ENCODE measurements around the gene TIMM44. TPM values are rescaled to one million over a fixed set of nuclear protein-coding genes. Genes with fewer than 3 reads are reported as not detected.

TIMM44 gene
- total and polyA plus RNA-seq, 10 of the 15 experiments (the other 5 are each of a cell fraction or from before 2014, with no cell fraction given) = 6.6 to 90.7 (median 57.6) TPM

DNA sequence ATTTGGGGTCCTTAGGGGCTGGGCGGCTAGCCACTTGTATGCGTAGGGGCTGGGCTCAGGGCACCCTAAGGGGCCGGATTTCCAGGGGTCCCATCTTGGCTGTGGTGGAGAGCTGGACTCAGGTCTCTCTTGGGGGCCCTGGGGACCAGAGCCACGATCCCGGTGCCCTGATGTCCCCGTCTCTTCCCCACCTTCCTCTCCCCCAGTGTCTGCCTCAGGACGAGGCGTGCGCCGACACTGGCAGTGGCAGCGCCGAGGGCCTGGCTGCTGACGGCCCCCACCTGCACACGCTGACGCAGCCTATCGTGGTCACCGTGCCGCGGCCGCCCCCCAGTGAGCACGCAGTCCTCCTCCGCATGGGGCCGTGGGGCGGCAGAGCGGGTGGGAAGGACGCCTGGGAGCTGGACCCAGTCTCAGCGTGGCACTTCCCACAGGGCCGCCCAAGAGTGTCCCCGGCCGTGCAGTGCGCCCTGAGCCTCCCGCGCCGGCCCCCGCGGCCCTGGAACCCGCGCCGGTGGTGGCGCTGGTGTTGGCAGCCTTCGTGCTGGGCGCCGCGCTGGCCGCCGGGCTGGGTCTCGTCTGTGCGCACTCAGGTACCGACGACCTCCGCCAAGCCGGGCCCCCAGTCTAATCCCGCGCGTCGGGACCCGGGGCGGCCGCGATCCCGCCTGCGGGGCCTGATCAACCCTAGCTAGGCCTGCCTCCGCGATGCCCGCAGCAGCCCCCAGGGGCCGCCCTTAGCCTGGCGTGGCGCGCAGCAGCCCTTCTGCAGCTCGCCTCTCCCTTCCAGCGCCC lies 26.0 kb downstream of the TIMM44 start (continued):
- 0 out of 2 replicates have a peak, but pooled peaks have one; percentile 14 for TF ChIP-seq IKZF1 (conservative IDR thresholded peaks at IDR 0.05)
- TF ChIP-seq, protein P1, sequence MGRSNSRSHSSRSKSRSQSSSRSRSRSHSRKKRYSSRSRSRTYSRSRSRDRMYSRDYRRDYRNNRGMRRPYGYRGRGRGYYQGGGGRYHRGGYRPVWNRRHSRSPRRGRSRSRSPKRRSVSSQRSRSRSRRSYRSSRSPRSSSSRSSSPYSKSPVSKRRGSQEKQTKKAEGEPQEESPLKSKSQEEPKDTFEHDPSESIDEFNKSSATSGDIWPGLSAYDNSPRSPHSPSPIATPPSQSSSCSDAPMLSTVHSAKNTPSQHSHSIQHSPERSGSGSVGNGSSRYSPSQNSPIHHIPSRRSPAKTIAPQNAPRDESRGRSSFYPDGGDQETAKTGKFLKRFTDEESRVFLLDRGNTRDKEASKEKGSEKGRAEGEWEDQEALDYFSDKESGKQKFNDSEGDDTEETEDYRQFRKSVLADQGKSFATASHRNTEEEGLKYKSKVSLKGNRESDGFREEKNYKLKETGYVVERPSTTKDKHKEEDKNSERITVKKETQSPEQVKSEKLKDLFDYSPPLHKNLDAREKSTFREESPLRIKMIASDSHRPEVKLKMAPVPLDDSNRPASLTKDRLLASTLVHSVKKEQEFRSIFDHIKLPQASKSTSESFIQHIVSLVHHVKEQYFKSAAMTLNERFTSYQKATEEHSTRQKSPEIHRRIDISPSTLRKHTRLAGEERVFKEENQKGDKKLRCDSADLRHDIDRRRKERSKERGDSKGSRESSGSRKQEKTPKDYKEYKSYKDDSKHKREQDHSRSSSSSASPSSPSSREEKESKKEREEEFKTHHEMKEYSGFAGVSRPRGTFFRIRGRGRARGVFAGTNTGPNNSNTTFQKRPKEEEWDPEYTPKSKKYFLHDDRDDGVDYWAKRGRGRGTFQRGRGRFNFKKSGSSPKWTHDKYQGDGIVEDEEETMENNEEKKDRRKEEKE (IDR thresholded peaks at IDR 0.05) = no peak
- TF ChIP-seq YY1 (IDR thresholded peaks at IDR 0.05; ENCODE audit: low read depth, low read length) = 0 out of 2 replicates have a peak, but pooled peaks have one; percentile 13
- TF ChIP-seq, protein P2, sequence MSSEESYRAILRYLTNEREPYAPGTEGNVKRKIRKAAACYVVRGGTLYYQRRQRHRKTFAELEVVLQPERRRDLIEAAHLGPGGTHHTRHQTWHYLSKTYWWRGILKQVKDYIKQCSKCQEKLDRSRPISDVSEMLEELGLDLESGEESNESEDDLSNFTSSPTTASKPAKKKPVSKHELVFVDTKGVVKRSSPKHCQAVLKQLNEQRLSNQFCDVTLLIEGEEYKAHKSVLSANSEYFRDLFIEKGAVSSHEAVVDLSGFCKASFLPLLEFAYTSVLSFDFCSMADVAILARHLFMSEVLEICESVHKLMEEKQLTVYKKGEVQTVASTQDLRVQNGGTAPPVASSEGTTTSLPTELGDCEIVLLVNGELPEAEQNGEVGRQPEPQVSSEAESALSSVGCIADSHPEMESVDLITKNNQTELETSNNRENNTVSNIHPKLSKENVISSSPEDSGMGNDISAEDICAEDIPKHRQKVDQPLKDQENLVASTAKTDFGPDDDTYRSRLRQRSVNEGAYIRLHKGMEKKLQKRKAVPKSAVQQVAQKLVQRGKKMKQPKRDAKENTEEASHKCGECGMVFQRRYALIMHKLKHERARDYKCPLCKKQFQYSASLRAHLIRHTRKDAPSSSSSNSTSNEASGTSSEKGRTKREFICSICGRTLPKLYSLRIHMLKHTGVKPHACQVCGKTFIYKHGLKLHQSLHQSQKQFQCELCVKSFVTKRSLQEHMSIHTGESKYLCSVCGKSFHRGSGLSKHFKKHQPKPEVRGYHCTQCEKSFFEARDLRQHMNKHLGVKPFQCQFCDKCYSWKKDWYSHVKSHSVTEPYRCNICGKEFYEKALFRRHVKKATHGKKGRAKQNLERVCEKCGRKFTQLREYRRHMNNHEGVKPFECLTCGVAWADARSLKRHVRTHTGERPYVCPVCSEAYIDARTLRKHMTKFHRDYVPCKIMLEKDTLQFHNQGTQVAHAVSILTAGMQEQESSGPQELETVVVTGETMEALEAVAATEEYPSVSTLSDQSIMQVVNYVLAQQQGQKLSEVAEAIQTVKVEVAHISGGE (CRISPR knock-in tag; IDR thresholded peaks at IDR 0.05) = no peak

DNA sequence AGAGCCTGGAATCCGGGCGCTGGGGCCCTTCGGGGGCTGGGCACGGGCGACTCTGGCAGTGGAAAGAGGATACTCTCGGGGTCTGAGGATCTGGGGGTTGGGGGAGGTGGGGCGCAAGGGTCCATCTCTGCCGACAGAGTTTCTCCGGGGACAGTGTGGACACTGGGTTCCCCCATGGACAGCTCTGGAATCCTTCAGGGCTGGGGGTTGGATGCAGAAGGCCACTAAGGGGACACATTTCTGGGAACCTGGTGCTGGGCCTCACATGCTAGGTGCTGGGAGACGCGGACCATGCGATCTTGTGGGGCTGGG lies 26.6 kb downstream of the TIMM44 start:
- no peak for FAIRE-seq
- peaks cover 8 to 21% of the 10 kb centered on the region in 2 experiments for H3K27me3 ChIP-seq (replicated peaks in 1 of 2; ENCODE audit: control insufficient read depth in 2 of 2, insufficient read depth in 2 of 2, low read length in 1 of 2)
- H3K9me3 ChIP-seq (replicated peaks; ENCODE audit: control insufficient read depth, insufficient read depth, low read length) = no peaks in the 10 kb centered on the region; the same call in 2 of the 3 replicates
- intact Hi-C loops (cut with micrococcal nuclease; ENCODE audit: unreplicated experiment) (no loop called here), in situ Hi-C loops (cut with MboI) (no loop called here)
- ATAC-seq = no peak
- TF ChIP-seq, protein P3, sequence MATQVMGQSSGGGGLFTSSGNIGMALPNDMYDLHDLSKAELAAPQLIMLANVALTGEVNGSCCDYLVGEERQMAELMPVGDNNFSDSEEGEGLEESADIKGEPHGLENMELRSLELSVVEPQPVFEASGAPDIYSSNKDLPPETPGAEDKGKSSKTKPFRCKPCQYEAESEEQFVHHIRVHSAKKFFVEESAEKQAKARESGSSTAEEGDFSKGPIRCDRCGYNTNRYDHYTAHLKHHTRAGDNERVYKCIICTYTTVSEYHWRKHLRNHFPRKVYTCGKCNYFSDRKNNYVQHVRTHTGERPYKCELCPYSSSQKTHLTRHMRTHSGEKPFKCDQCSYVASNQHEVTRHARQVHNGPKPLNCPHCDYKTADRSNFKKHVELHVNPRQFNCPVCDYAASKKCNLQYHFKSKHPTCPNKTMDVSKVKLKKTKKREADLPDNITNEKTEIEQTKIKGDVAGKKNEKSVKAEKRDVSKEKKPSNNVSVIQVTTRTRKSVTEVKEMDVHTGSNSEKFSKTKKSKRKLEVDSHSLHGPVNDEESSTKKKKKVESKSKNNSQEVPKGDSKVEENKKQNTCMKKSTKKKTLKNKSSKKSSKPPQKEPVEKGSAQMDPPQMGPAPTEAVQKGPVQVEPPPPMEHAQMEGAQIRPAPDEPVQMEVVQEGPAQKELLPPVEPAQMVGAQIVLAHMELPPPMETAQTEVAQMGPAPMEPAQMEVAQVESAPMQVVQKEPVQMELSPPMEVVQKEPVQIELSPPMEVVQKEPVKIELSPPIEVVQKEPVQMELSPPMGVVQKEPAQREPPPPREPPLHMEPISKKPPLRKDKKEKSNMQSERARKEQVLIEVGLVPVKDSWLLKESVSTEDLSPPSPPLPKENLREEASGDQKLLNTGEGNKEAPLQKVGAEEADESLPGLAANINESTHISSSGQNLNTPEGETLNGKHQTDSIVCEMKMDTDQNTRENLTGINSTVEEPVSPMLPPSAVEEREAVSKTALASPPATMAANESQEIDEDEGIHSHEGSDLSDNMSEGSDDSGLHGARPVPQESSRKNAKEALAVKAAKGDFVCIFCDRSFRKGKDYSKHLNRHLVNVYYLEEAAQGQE (IDR thresholded peaks at IDR 0.05; ENCODE audit: low read depth, low read length) = no peak
- no peak for TF ChIP-seq SIX5 (IDR thresholded peaks at IDR 0.05; ENCODE audit: low read depth, low read length, severe bottlenecking)
- no peak for DNase-seq (ENCODE audit: low read depth, low spot score)
- no peaks in the 10 kb centered on the region for H4K20me1 ChIP-seq (ENCODE audit: control insufficient read depth, insufficient read depth)
- no peak overlapping the region for H2AFZ ChIP-seq (ENCODE audit: control insufficient read depth, low read depth, low read length)
- ChIA-PET RAD21 (ENCODE audit: unreplicated experiment) (no interaction called here), POLR2A (interaction anchor here (0.7 kb wide), 1 partner anchor 12 kb away, joined by 3 read pairs; no protein-coding TSS in a partner anchor), CTCF (interaction anchor here (0.6 kb wide), 1 partner anchor 29 kb away, joined by 3 read pairs; no protein-coding TSS in a partner anchor), SMC1A (ENCODE audit: uncharacterized antibody, unreplicated experiment) (no interaction called here)
- H3K4me3 ChIP-seq = no peak overlapping the region
- no TSS peak for BruUV-seq (replicated peaks)
- no peak overlapping the region for H3K27ac ChIP-seq (ENCODE audit: control insufficient read depth, insufficient read depth)
- H3K4me1 ChIP-seq (ENCODE audit: control insufficient read depth, insufficient read depth, low read length) = peaks cover 11% of the 10 kb centered on the region
- peaks cover 0 to 7% of the 10 kb centered on the region in 2 experiments; a peak in 3 of 4 replicates for H3K36me3 ChIP-seq (ENCODE audit: control insufficient read depth in 2 of 2, insufficient read depth in 2 of 2, low read length in 1 of 2)
- H3K4me2 ChIP-seq (ENCODE audit: control insufficient read depth, insufficient read depth) = no peak overlapping the region; the same call in 1 of the 2 replicates
- no peak overlapping the region for H3K9ac ChIP-seq (ENCODE audit: control insufficient read depth, insufficient read depth, low read length)
- 15% methylated on average over 10 of the region's 12 CpGs for WGBS (ENCODE audit: insufficient coverage, insufficient replicate concordance, low lambda C conversion rate, missing lambda C conversion rate)
- H3K79me2 ChIP-seq (ENCODE audit: control insufficient read depth, insufficient read depth, low read length) = no peaks in the 10 kb centered on the region

All from GM12878 (cell line).